CD4-positive, alpha-beta T cell (primary cell): ENCODE measurements around the gene CFAP61. TPM values are rescaled to one million over a fixed set of nuclear protein-coding genes. Genes with fewer than 3 reads are reported as not detected.
"Not testable (repeated sequence)": the region's sequence is repeated elsewhere in the genome, so short reads cannot be mapped to it uniquely, and the experiment has no call there.

Experiments used
- ATAC-seq: fragments of 200-7000 bp; cut with Tn5 transposase; one replicate; pipeline ENCODE4 v1.10.0; 2022; ENCODE audit warnings: mild to moderate bottlenecking; ENCODE audit not compliant: poor library complexity
- CTCF ChIA-PET: fragments of 350-600 bp; sonication (Branson Sonifier 250); formaldehyde crosslinking; loops from one replicate; lab custom pipeline; 2021; ENCODE audit warnings: antibody characterized with exemption, inconsistent platforms; lab: Charles Lee
- POLR2A ChIA-PET: fragments of 350-600 bp; sonication (Branson Sonifier 250); formaldehyde crosslinking; loops from one replicate; lab custom pipeline; 2021; ENCODE audit warnings: antibody characterized with exemption, inconsistent platforms; lab: Charles Lee
- DNase-seq, 14 experiments: peaks; one replicate each; pipeline ENCODE4 v3.0.0-alpha.2; 2013 to 2020; ENCODE audit warnings: mixed read lengths in 2 of 14
- H3K27ac ChIP-seq, 2 donors: one replicate each; pipeline versions ENCODE4 v1.5.1 to v1.7.0; 2013; ENCODE audit warnings: low read length in 2 of 2, low read depth in 1 of 2, mild to moderate bottlenecking in 1 of 2
- H3K27me3 ChIP-seq, 2 experiments: 1 replicate in 1 of 2; 2 replicates in 1 of 2; pipeline versions ENCODE4 v1.6.1 to v1.7.0; 2013; ENCODE audit warnings: low read length in 2 of 2, control low read depth in 1 of 2, mild to moderate bottlenecking in 1 of 2, moderate library complexity in 1 of 2; ENCODE audit not compliant: insufficient read depth in 2 of 2, control insufficient read depth in 1 of 2
- H3K36me3 ChIP-seq: one replicate; pipeline ENCODE4 v1.6.1; 2013; ENCODE audit warnings: low read length, control low read depth; ENCODE audit not compliant: insufficient read depth
- H3K4me1 ChIP-seq: one replicate; pipeline ENCODE4 v1.6.1; 2013; ENCODE audit warnings: low read length, control low read depth; ENCODE audit not compliant: insufficient read depth
- H3K4me3 ChIP-seq: one replicate; pipeline ENCODE4 v1.5.1; 2013; ENCODE audit warnings: mild to moderate bottlenecking, low read length, moderate library complexity
- H3K9me3 ChIP-seq, 2 experiments: 1 replicate in 1 of 2; 2 replicates in 1 of 2; pipeline versions ENCODE4 v1.6.1 to v1.7.0; 2013; ENCODE audit warnings: low read length in 2 of 2, mild to moderate bottlenecking in 2 of 2, control low read depth in 1 of 2, moderate library complexity in 1 of 2; ENCODE audit not compliant: control insufficient read depth in 1 of 2, insufficient read depth in 1 of 2
- H3K27ac Mint-ChIP-seq: one replicate; pipeline ENCODE4 v1.8.0; 2020; ENCODE audit warnings: mixed read lengths
- H3K27me3 Mint-ChIP-seq: one replicate; pipeline ENCODE4 v1.8.0; 2021; ENCODE audit warnings: mixed read lengths
- H3K36me3 Mint-ChIP-seq: one replicate; pipeline ENCODE4 v1.8.0; 2021; ENCODE audit warnings: low read depth, mixed read lengths
- H3K4me1 Mint-ChIP-seq: one replicate; pipeline ENCODE4 v1.8.0; 2021; ENCODE audit warnings: low read depth, mixed read lengths
- H3K4me3 Mint-ChIP-seq: one replicate; pipeline ENCODE4 v1.8.0; 2020; ENCODE audit warnings: mild to moderate bottlenecking, mixed read lengths
- H3K9me3 Mint-ChIP-seq: one replicate; pipeline ENCODE4 v1.8.0; 2020; ENCODE audit warnings: mixed read lengths
- intact Hi-C, 2 experiments: fragments of 100-400 bp; cut with DNase I in 1 of 2; cut with micrococcal nuclease in 1 of 2; formaldehyde crosslinking; loops; one replicate each; pipeline versions ENCODE4 v1.15.1 to v1.9.0; 2023 to 2025; cut with DNase I, micrococcal nuclease
- total RNA-seq, 174 experiments: library from RNA in 2 of 174; stranded (reverse) in 2 of 174; gene quantifications; one replicate each; pipeline ENCODE4 v1.2.3 and lab custom pipeline; 2021 to 2026
- TF ChIP-seq, protein P1 (sequence below): fragments of 200-600 bp; IDR thresholded peaks from one replicate; pipeline ENCODE4 v1.8.0; 2022; ENCODE audit warnings: antibody characterized with exemption, mild to moderate bottlenecking

CFAP61 gene
- total RNA-seq, 2 experiments from 2014 or later: not detected

DNA sequence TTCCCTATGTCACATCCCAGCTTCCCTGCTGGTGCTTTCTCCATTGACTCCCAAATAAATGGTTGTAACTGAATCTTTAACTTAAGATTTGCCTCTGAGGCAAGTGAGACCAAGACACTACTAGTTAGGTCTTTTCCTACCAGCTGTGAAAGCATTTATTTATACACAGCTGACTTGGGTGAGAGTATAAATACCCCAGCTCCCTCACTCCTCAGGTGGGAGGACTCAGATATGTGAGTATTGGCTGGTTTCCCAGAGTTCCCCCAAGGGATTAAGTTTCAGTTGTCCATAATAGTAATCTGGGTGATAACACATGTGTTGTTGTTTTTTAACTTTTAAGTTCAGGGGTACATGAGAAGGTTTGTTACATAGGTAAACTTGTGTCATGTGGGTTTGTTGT, 49.8 kb downstream of the CFAP61 start:
- no peaks in the 10 kb centered on the region for H3K9me3 Mint-ChIP-seq
- H3K36me3 ChIP-seq: no peaks in the 10 kb centered on the region
- no peak for DNase-seq
- ATAC-seq: no peak
- ChIA-PET POLR2A (no interaction called here), CTCF (no interaction called here)
- intact Hi-C loops: no loop called here
- H3K27me3 ChIP-seq: no peaks in the 10 kb centered on the region
- H3K27me3 Mint-ChIP-seq: peaks cover 41% of the 10 kb centered on the region
- H3K36me3 Mint-ChIP-seq: no peaks in the 10 kb centered on the region
- H3K27ac Mint-ChIP-seq: no peak overlapping the region
- H3K4me3 Mint-ChIP-seq: no peak overlapping the region
- no peaks in the 10 kb centered on the region for H3K4me1 ChIP-seq
- TF ChIP-seq, protein P1, sequence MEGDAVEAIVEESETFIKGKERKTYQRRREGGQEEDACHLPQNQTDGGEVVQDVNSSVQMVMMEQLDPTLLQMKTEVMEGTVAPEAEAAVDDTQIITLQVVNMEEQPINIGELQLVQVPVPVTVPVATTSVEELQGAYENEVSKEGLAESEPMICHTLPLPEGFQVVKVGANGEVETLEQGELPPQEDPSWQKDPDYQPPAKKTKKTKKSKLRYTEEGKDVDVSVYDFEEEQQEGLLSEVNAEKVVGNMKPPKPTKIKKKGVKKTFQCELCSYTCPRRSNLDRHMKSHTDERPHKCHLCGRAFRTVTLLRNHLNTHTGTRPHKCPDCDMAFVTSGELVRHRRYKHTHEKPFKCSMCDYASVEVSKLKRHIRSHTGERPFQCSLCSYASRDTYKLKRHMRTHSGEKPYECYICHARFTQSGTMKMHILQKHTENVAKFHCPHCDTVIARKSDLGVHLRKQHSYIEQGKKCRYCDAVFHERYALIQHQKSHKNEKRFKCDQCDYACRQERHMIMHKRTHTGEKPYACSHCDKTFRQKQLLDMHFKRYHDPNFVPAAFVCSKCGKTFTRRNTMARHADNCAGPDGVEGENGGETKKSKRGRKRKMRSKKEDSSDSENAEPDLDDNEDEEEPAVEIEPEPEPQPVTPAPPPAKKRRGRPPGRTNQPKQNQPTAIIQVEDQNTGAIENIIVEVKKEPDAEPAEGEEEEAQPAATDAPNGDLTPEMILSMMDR: no peak
- H3K27ac ChIP-seq: no peak overlapping the region
- no peaks in the 10 kb centered on the region for H3K4me1 Mint-ChIP-seq
- no peaks in the 10 kb centered on the region for H3K9me3 ChIP-seq
- no peak overlapping the region for H3K4me3 ChIP-seq

DNA sequence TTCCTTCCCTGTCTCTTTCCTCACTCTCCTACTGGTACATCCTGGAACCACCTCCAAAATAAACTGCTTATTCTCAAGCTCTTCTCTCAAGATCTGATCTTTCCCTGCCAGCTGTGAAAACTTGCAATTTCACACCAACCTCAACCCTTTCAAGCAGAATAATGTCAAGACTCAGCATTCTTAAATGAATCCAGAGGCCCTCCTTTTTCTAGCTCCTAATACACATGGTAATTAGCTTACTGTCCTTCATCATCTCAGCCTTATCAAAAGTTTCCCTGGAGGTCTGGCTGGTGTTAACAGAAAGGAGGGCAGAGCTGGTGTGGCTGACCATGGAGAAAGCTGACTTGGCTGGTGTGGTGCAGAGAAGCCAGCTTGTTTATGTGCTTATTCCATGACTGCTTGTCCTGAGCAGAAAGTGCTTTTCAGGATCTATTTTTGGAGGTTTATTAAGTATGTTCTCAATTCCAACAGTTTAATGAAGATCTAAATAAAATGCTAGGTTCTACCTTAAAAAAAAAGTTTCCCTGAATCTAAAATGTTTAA, 50.5 kb downstream of the CFAP61 start:
- Mint-ChIP-seq H3K27ac (no peak overlapping the region), H3K27me3 (peaks cover 36% of the 10 kb centered on the region), H3K4me1 (no peaks in the 10 kb centered on the region), H3K9me3 (no peaks in the 10 kb centered on the region), H3K36me3 (no peaks in the 10 kb centered on the region), H3K4me3 (no peak overlapping the region)
- H3K4me3 ChIP-seq: no peak overlapping the region
- no peaks in the 10 kb centered on the region for H3K36me3 ChIP-seq
- DNase-seq: no peak
- no peaks in the 10 kb centered on the region for H3K27me3 ChIP-seq
- H3K27ac ChIP-seq: no peak overlapping the region
- TF ChIP-seq, protein P1: no peak
- intact Hi-C loops: no loop called here
- ChIA-PET POLR2A (no interaction called here), CTCF (interaction anchor here (1.1 kb wide), 1 partner anchor 9 kb away, joined by 4 read pairs; no protein-coding TSS in a partner anchor)
- H3K4me1 ChIP-seq: no peaks in the 10 kb centered on the region
- H3K9me3 ChIP-seq: no peaks in the 10 kb centered on the region
- ATAC-seq: no peak

DNA sequence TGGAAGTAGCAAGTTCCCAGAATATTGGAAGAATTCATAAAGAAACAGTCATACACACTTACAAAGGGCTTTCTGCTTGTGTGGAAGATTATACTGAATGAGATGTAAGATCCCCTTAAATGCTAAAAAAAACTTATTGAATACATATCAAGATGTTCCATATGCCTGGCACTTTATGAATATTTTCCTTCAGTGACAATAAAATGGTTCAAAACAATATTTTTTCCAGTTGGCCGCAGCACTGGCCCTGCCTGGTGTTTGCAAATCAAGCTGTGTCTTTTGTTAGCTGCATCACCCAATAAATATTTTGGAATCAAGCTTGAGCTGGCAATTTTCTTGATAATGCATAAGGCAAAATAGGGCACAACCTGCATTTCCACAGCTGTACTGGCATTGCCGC, 51.2 kb downstream of the CFAP61 start:
- Histone ChIP-seq H3K27me3 (no peaks in the 10 kb centered on the region), H3K9me3 (no peaks in the 10 kb centered on the region), H3K27ac (no peak overlapping the region), H3K36me3 (no peaks in the 10 kb centered on the region), H3K4me1 (no peaks in the 10 kb centered on the region), H3K4me3 (no peak overlapping the region)
- Mint-ChIP-seq H3K36me3 (no peaks in the 10 kb centered on the region), H3K4me3 (no peak overlapping the region), H3K27me3 (peaks cover 38% of the 10 kb centered on the region), H3K4me1 (no peaks in the 10 kb centered on the region), H3K27ac (no peak overlapping the region), H3K9me3 (no peaks in the 10 kb centered on the region)
- CTCF ChIA-PET: interaction anchor here (1.1 kb wide), 1 partner anchor 8 kb away, joined by 4 read pairs; no protein-coding TSS in a partner anchor
- ATAC-seq (no peak), DNase-seq (no peak)
- TF ChIP-seq, protein P1: no peak
- intact Hi-C loops: no loop called here
- POLR2A ChIA-PET: no interaction called here

DNA sequence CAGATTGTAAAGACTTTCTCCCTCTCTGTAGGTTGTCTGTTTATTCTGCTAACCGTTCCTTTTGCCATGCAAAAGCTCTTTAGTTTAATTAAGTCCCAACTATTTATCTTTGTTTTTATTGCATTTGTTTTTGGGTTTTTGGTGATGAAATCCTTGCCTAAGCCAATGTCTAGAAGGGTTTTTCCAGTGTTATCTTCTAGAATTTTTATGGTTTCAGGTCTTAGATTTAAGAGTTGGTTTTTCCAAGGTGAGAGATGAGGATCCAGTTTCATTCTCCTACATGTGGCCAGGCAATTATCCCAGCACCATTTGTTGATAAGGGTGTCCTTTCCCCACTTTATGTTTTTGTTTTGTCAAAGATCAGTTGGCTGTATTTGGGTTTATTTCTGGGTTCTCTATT, 70.9 kb downstream of the CFAP61 start:
- H3K4me1 ChIP-seq, H3K27me3 ChIP-seq, POLR2A ChIA-PET, H3K4me1 Mint-ChIP-seq, CTCF ChIA-PET, H3K27ac Mint-ChIP-seq, H3K36me3 Mint-ChIP-seq, ATAC-seq, H3K27ac ChIP-seq, H3K36me3 ChIP-seq, intact Hi-C loops, DNase-seq, H3K4me3 Mint-ChIP-seq, H3K4me3 ChIP-seq: not testable (repeated sequence)
- Mint-ChIP-seq H3K9me3 (peaks cover 11% of the 10 kb centered on the region), H3K27me3 (peaks cover 29% of the 10 kb centered on the region)
- peaks cover 5 to 12% of the 10 kb centered on the region in 2 experiments for H3K9me3 ChIP-seq
